ENCODE data around the gene ADARB2.

ADARB2 gene

GRCh38 chr10:1293636-1294435, 443.5 kb downstream of the ADARB2 start:
- DNase-seq: no peak

GRCh38 chr10:1293157-1293556, 444.2 kb downstream of the ADARB2 start:
- DNase-seq: no peak

- DNase-seq: no peak
Measured at GRCh38 chr10:1292611-1293031, 444.7 kb downstream of the ADARB2 start.

GRCh38 chr10:1291178-1292090, 445.9 kb downstream of the ADARB2 start:
- no peak for DNase-seq

DNA sequence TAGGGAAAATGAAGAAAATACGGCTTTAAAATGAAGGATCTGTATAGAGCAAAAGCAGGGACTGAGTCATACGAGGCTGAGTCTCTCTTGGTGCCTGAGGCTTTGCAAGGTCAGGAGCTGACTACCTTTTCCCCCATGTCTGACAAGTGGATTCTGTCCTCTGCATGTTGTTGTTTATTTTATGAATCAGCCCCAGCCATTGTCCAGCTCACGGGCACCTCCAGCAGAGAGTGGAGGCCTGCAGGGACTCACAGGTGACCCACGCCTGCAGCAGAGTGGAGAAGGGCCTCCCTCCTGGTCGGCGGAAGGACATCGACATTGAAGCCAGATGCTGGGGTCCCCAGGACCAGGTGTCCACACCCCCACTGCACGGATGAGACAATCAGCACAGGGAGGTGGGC, 447.3 kb downstream of the ADARB2 start:
- DNase-seq: no peak

GRCh38 chr10:1289591-1289990, 447.7 kb downstream of the ADARB2 start:
- no peak for DNase-seq

DNA sequence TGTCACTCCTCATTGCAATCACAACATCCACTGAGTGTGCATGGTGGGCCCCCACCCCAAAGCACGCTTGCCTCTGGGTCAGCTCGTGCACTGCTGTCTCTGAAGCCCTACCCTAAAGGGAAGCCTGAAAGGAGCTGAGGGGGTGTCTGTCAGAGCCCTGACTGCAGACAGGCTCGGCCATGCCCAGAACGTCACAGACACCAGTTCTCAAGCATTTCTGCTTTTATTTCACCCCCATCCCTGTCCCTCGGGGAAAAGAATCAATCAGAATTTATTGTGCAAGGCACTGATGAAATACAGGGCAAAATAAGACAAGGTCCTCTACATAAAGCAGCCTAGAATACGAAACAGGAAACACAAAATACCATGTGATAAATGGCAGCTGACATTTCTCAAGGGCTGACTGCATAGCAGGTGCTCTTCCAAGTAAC, 449.3 kb downstream of the ADARB2 start:
- DNase-seq: no peak

DNA sequence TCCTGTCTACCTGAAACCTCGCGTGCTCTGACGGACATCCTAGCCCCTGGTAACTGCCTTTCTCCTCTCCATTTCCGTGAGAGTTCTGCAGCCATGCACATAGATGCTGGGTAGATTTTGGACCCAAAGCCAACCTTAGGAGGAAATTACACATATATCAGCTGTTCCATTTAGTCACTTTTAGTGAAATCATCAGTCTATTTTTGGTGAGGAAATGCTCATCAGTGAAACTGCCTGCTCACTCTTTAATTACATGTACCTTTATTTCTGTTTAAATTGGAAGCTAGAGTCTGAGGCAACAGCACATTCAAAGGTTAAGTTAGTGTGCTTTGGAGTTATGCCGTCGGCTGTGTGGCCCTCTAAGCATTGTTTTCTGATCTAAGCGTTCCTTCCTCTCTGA, 449.8 kb downstream of the ADARB2 start:
- DNase-seq: no peak

DNA sequence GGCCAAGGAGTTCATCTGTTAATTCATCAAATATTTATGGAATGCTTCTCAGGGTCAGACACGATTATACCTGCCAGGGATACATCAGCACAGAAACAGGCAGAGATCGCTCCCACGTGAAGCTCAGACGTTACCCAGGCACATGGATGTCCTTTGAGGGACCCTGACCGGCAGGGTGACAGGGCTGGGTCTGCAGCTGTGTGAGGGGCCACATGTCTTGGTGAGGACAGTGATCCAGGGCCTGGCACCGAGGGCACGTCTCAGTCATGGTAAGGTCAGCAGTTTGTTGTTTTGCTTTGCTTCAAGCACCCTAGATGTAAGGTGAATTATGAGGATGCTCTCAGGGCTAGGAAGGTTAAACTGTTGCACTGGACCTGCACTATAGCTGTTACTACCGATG, 453.2 kb downstream of the ADARB2 start:
- DNase-seq: no peak

DNA sequence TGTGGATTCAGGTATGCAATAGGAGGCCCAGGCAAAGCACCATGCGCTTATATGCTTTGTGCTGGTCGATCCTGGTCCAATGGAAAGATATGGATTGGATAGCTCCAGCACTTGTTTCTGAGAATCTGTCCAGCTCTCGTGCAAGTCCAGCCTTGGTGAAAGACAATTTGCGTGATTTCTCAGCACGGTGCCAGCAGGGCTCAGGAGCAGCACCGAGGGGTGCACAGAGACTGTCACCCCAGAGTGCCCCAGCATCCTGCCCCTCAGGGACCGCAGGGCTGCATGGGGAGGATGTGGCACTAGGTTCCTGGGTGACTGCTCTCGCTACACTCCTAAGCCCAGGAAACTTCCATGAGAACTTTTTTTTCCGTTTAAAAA, 455.9 kb downstream of the ADARB2 start:
- DNase-seq: no peak

GRCh38 chr10:1280466-1281404, 456.6 kb downstream of the ADARB2 start:
- no peak for DNase-seq

GRCh38 chr10:1278306-1278705, 459.0 kb downstream of the ADARB2 start:
- DNase-seq: no peak

DNA sequence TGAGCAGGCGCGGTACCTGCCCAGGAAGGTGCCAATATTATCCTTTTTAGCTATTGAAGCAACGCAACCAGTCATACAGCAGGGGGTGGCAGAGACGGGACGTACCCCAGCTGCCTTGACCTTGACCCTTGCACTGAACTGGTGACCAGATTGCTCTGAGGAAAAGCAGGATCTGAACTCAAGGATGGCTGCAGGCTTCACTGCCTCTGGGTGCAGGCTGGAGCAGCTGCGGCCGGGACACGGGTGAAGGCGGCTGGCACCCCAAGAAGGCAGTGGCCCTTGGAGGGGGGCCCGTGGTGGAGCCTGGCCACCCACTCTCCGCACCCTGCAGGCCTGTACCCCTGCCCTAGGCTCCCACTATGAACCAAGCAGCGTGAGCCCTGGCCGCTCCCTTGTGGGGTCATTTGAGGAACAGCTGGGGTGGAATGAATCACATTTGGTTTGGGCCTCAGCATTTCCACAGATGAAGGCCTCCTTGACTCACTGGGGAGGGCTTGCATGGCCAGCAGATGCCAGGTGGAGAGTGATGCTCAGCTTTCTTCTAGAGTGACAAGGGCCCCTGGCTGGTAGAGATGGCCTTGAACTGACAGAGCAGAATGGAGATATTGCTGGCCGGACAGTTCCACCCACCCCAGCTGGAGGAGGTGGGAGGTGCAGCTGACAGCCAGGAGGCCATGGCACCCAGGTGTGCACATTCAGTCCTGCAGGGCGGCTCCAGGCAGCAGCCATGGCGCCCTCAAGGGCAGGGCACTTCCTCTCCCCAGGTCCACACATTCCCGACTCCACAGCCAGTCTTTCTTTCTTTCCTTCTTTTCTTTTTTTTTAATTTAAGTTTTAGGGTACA, 462.4 kb downstream of the ADARB2 start:
- DNase-seq: no peak

DNA sequence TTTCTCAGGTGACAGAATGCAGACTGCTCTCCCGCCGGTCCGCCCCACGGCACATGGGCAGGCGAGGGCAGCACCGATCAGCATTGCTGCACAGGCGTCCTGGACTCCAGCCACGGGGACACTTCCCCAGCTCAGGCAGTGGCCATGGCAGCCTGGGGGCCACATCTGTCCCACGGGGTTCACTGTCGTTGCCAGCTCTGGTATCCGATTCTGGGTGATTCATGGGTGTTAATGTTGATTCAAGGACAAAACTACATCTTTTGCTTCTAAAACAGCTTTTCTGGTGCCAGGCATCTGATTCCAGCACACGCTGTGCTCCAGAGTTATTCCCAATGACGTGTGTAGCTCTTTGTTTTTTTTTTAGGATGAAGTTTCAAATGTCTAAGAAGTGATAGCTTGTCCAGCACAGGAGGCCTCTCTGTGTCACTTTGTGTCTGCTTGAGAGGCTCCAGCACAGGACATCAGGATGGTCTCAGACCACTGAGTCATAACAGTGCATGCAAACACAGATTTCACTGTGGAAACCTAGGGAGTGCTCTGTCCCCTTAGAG, 463.1 kb downstream of the ADARB2 start:
- DNase-seq: no peak

DNA sequence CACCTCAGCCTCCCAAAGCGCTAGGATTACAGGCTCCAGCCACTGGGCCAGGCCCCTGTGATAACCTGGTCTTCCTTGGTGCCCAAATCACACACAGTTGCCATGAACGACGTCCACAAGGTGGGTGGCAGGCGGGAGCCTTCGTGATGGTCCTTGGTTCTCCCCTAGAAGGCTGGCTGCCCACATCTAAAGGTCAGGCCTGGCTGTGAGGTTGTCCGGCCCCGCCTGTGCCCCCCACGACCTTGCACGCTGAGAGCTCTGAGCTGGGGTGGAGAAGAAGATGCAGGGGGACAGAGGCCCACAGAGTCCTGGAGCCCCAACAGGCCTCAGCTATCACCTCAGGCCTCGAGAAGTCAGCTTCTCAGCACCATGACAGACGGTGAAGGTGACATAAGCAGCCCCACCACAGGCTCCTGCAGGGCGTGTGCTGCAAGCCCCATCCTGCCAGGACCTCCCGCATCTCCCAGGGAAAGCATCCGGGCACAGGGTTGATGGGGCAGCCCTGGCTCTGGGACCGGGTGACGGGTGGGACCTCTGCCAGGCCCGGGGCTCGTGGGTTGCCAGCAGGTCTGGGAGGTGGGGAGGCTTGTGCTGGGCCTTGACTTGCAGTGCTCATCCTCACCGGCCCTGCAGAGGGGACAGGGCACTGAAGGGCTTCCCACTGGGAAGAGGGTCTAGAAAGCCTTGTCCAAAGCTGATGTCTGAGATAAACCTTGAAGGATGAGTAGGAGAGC, 463.8 kb downstream of the ADARB2 start:
- no peak for DNase-seq

GRCh38 chr10:1272777-1273161, 464.6 kb downstream of the ADARB2 start:
- no peak for DNase-seq

GRCh38 chr10:1272079-1272776, 465.1 kb downstream of the ADARB2 start:
- DNase-seq: no peak

DNA sequence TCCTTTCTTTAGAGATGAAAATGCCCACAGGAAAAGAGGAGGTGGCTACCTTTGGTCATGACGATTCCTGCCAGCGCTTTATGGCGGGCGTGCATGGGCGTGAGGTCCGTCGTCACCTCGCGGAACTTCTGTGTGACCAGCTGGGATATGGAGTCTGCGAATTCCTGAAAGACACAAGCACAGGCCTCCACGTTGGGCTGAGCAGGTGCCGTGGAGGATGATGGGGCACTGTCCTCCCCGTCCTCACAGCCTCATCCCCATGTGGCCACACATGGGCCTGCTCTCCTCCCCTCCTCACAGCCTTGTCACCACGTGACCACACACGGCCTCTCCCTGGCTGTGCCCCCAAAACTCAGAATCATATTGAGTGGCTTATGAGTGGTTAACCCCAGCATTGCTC, 466.4 kb downstream of the ADARB2 start:
- no peak for DNase-seq

- no peak for DNase-seq
Measured at GRCh38 chr10:1270490-1270889, 466.8 kb downstream of the ADARB2 start.

- no peak for DNase-seq
Measured at GRCh38 chr10:1268831-1269230, 468.5 kb downstream of the ADARB2 start.

All from NCI-H2029 treated with DMSO at 0.1 percent for 48 hours (cell line).